Vagina (tissue), 2 donors: ENCODE results near the gene ZNF831.

Experiments used
- CTCF ChIP-seq, 3 experiments: fragments of 450-650 bp in 2 of 3; fragments of 200-600 bp in 1 of 3; sonication (generic) in 1 of 3; IDR thresholded peaks; one replicate each; pipeline ENCODE4 v1.5.1; 2017 to 2019; ENCODE audit warnings: antibody characterized with exemption in 3 of 3, mild to moderate bottlenecking in 2 of 3, moderate library complexity in 2 of 3
- POLR2A ChIP-seq, 2 donors: fragments of 450-650 bp; IDR thresholded peaks; one replicate each; pipeline ENCODE4 v1.6.1; 2017; ENCODE audit warnings: antibody characterized with exemption in 2 of 2, mild to moderate bottlenecking in 2 of 2, moderate library complexity in 2 of 2

GRCh38 chr20:59123678-59124255 lies 39.9 kb upstream of the ZNF831 start:
- TF ChIP-seq POLR2A (IDR thresholded peaks at IDR 0.05): no peak
- no peak for TF ChIP-seq CTCF (IDR thresholded peaks at IDR 0.05)
